Activated CD4-positive, alpha-beta T cell treated with anti-CD3 and anti-CD28 coated beads, Interleukin-2, amount 50 U/mL, for 1 hour (primary cell): ENCODE results near the gene TSPAN32.

Experiments used
- DNase-seq: peaks from one replicate; pipeline ENCODE4 v3.0.0-alpha.2; 2020

TSPAN32 gene, protein sequence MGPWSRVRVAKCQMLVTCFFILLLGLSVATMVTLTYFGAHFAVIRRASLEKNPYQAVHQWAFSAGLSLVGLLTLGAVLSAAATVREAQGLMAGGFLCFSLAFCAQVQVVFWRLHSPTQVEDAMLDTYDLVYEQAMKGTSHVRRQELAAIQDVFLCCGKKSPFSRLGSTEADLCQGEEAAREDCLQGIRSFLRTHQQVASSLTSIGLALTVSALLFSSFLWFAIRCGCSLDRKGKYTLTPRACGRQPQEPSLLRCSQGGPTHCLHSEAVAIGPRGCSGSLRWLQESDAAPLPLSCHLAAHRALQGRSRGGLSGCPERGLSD

DNA sequence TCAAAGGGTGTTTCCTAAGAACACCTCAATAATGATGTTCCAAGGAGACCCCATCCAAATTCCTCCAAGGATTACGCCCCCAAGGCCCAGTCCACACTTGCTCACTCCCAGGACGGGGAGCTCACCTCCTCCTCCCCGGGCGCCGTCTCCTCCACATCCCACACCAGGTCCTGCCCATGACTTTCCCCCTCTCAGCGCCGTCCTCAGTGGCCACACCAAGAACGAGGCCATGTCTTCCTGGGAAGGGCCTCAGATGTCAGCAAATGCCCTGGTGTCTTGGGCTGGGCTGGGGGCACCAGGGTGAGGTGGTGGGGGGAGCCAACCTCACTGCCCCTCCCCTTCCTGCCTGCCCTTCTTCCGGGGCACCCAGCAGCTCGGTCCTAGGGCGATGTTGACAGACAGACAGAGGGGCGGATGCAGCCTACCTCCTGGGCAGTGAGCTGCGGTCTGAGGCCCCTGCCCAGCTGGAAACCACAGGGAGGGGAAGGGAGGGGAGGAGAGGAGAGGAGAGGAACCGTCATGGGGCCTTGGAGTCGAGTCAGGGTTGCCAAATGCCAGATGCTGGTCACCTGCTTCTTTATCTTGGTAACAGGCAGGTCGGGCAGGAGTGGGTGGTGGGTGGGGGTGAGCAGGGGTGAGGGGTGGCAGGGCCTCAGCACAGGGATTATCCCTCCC lies at the start of gene TSPAN32, which contains the start of gene C11orf21:
Gene TSPAN32 (plus strand): TSS at position 383 of the 675 bp plus-strand sequence. CDS start 137 bp downstream, at position 520.
Gene C11orf21 (minus strand): TSS at position 288 of the 675 bp plus-strand sequence. CDS start 110 bp downstream, at position 178.
- peak; percentile 37 for DNase-seq

DNA sequence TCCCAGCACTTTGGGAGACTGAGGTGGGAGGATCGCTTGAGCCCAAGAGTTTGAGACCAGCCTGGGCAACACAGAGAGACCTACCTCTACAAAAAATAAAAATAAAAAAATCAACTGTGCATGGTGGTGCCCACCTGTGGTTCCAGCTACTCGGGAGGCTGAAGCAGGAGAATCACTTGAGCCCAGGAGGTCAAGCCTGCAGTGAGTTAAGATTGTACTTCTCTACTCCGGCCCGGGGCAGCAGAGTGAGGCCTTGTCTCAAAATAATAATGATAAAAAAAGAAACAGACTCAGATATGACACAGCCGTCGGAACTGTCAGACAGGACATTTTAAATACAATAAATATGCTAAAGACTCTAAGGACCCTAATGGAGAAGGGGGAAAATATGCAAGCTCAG lies 49.8 kb upstream of the TSPAN32 start:
- DNase-seq = no peak

DNA sequence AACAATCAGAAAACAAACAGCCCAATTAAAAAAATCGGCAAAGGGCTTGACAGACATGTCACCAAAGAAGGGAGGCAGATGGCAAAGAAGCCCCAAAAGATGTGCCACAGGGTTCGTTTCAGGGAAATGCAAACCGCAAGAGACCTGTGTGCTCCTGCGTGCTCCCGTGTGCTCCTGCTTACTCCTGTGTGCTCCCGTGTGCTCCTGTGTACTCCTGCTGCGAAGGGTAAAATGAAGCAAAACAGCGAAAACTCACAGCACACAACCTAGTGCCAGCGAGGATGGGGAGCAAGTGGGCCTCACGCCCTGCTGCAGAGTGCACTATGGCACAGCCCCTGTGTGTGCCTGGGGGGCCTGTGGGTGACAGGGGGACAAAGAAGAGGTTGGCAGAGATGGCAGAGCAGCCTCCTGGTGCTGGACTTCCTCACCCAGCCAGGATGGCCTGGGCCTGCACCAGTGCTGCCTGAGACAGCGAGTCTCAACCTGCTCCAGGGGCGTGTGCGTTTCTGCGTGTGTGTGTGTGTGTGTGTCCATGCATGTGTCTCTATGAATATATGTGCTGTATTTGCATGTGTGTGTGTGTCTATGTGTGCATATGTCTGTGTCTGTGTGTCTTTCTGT lies 45.4 kb upstream of the TSPAN32 start:
- no peak for DNase-seq

DNA sequence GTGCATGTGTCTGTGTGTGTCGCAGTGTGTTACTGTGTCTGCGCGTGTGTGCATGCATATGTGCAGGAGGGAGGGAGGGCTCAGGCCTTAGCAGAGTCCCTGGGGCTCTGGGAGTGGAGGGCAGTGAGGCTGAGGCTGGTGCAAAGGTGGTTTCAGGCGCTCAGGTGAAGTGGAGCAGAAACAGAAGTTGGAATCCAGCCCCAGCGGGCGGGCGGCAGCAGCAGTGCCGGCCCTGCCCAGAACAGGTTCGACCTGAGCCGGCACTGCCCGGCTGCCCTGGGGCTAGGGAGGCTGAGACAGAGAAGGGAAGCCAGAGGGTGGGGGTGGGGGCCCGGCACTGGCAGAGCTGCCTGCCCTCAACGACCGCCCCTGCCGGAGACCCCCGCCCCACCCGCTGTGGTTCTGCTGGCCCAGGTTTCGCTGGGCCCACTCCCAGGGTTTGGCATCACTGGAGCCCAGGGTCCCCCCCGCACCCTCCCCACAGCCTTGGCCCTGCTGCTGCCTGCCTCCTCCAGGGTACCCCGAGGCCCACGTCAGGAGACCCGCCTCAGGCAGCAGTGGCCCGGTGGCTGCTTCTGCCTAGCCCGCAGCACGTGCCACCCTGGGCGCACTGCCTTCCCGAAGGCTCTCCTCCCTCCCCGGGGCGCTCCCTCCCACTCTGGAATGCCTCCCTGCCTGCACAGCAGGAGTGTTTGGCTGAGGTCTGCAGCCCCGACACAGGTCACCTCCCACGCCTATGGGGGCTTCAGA lies 44.7 kb upstream of the TSPAN32 start:
- no peak for DNase-seq

DNA sequence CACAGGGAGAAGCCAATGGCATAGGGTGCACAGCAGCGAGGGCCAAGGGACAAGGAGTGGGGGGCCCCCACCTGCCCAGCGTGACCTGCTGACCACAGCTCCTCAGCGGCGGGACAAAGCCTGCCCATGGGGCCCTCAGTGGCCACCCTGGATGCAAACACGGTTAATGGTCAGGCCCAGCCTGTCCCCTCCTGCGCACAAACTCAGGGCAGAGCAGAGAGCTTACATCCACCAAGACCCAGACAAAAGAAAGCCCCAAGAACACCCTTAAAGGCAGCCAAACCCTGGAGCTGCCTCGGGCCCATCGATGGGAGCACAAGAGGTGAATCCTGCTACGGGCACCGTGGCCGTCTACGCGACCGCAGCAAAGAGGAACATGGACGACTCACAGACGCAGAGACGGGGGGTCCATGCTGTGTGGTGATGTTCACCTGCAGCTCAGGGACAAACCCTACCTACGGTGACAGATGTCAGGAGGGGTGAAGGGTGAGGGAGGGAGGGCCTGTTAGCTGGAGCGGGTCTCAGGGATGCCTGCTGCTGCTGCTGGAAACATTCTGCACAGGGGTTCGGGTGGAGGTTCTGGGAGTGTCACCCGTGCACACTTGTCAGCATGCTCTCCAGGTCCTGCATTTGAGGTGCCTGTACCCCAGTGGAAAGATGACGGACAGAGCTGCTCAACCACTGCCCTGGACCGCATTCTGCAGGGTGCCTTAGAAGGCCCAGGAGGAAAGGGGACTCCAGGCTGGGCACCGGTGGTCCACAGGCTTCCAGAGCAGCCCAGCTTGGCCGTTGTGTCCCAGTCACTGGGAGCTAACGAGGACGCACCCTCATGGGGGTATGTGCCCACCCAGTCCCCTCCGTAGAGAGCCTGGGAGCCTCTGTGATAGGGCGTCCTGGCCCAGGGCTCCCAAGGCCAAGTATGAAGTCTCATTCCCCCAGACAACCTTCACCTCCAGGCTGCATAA lies 43.0 kb upstream of the TSPAN32 start:
- no peak for DNase-seq

DNA sequence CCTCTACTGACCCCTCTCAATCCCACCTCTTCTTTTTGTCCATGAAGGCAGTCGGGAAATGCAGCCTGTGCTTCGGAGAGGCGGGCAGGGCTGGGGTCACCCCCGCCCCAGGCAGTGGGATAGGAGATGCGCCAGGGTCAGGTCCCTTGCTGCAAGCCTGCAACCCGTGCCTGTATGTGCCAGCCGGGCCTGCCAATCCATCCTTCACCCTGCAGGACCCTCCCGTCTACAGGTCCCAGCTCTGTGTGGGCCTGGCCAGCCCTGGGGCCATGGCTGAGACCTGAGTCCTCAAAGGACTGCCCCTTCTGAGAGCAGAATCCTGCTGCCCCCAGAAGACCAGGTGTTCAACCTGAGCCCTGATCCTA lies 42.4 kb upstream of the TSPAN32 start:
- no peak for DNase-seq

DNA sequence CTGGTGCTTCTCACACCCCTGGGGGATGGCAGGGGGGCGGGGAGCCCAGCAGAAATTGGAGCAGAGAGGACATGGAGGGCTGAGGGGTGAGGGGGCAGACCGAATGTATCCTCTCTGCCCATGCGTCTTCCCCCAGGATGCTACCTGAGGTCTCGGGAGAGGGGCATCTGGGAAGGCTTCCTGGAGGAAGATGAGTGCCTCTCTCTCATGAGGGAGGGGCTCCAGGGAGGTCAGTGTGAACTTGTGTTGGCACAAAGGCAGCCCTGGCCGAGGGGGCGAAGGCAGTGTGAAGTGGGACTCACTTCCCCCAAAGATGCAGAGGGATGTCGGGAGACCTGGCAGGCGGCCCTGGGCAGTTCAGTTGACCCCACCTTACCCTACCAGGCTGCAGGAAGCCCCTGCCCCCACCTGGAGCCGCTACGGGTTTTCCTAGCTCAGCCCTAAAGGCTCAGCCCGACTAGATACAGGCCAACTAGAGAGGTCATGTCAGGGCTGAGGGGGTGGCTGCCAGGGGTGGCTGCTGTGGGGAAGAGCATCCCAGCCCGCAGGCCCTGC lies 41.8 kb upstream of the TSPAN32 start:
- DNase-seq = no peak

DNA sequence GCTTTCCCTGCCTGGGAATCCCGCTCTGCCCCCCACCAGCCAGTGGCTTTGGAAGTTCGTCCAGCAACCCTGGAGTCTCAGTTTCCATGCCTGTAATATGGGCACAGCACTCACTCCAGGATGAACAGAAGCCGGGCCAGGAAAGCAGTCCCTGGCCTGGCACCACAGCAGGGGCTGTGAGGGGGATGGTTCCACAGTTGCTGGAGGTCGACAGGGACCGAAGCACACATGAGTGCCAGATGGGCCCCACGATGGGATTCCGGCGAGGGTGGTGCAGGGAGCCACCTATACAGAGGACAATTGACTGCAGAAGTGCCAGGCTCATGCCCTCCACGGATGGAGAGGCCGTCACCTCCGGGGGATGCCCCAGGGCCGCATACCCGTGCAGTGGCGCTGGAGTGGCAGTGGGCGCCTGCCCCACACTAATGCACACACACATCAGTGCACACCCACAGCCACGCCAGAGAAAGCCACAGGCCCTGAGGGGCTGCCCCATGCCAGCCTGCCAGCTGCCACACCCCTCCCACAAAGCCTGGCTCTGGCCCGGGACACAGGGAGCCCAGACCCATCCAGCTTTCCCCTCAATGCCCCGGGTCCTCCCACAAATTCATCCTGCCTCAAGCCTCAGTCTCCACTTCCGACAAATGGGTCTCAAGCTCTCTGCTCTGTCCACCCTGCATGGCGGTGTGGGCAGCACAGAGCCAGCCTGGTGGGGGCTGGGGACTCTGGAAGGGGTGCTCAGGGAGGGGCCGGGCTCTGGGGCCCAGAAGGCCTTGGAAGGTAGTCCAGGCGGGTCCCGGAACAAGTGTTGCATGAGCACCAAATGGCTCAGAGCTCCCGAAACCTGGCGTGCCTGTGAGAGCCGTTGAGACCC lies 41.1 kb upstream of the TSPAN32 start:
- no peak for DNase-seq

DNA sequence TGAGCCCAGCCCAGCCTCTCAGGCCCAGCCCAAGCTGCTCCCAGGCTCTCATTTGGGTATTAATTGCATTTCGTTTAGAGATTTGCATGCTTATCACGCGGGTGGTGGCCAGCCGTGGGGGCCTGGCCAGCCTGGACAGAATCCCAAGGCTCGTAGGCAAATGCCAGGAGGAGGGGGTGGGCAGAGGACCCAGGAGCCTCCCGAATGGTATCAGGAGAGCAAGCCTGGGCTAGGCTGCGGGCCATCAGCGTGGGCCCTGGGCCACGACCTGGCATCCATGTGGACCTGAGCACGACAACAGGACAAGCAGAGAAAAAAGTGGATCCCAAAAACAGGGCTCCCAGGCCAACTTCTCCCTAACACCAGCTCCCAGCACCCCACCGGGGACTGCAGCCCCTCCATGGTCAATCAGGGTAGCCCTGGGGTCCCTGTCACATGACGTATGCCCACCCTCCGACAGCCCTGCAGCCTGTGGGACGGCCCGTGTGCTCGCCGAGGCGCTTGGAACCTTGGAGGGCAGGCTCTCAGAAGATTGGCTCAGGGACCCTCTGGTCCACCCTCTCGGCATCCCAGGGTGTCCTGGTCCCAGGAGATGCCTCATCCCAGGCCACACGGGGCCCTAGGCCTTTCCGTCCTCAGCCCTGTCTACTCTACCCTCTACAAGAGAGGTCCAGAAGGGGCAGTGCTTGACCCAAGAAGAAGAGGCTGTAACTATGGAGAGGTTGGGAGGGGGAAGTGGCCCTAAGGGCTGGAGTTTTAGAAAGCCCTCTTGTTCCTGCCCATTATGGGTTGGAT lies 40.2 kb upstream of the TSPAN32 start:
- DNase-seq = no peak

DNA sequence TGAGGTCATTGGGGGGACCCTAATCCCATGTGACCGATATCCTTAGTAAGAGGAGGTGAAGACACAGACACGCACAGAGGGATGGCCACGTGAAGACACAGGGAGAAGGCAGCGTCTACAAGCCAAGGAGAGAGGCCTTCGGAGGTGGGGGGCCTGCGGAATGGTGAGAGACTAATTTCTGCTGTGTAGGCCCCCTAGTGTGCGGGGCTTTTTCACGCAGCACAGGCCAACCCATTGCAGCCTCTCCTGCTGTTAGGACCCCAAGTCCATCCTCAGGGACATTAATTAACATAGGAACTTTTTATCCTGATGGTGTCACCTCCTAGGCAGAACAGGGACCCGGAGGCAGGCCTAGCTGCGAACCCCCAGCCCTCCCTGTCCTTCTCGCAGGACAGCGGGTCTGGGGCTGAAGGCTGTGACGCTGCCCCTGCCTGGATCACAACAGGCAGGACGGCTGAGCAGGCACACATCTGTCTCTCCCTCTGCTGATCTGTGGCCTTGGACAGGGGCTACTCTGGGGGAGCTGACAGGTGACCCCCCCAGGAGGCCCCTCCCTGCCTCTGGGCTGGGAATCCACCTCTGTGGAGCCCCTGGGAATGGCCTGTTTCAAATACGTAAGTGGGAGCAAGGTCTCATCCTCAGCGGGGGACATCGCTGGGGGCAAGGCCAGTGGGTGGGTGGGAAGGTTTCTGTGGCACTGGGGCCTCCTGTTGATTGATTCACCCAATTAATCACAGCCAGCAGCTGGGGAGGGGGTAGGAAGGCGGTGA lies 39.3 kb upstream of the TSPAN32 start:
- no peak for DNase-seq

DNA sequence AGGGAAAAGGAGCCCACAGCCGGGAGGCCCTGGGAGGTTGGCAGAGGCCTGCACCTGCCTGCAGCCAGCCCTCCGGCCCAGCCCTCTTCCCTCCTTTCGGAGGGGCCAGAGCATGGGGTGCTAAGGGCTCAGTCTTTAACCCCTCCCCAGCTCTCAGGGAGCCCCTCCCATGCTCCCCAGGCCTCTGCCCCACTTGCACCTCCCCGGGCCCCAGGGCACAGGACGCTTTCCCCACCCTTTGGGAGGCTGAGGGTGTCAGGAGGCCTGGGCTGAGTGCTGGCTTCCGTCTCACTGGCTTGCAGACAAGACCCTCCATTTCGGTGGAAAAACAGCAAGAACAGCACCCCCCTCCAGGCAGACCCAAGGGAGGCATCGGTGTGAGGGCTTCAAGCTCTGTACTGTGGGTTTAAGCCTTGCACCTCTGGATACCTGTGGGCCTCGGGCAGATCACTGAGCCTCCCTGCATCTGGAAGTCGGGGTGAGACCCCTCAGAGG lies 38.7 kb upstream of the TSPAN32 start:
- DNase-seq = no peak

DNA sequence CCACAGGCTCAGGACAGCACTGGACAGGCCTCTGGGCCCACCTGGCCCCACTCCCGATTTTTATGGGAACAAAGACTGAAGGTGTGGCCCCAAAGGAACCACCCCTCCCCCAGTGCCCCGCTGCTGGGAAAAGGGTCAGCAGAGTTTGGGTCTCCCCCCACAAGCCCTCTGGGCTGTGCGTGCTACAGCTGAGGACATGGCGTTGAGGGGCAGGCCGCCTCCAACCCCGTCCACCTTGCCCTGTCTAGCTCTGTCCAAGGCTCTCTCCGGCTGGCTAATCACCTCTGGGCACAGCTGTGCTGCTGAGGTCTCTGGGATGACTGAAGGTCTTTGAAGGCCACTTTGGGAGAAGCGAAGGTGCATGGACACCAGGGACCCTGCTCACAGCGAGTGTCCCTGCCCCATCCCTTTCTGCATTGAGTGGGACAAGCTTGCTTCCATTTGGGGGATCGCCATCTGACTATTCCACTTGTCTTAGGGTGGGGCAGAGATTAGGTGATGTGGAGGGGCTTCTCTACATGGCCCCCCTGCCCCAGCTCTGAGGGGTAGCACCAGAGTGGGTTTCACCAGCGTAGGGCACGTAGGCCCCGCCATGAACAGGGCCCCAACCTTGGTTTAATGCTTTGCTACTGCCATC lies 38.0 kb upstream of the TSPAN32 start:
- no peak for DNase-seq

DNA sequence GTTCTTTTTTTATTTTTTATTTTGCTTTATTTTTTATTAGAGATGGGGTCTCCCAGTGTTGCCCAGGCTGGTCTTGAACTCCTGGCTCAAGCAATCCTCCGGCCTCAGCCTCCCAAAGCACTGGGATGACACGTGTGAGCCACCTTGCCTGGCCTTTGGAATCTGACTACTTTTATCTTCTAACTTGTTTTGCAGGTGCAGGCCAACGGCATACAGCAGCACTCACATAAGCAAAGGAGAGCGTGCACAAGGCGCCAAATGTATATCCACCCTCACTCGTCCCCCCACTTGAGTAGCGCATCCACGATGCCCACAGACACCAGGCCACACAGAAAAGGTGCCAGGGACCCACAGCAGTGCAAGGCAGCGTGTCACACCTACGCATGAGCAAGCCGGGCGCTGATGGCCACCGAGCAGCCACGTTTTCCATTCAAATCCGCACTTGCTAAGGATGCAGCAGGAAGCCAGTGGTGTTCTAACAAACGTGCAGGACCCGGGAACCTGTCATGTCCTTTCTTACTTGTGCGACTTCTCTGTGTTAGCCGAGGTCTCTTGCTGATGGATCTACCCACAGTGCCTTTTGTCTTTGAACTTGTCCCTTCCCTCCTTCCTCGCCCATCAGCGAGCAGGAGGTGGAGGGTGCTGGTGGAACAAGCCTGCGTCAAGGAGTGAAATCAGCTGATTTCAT lies 37.3 kb upstream of the TSPAN32 start:
- DNase-seq = no peak

DNA sequence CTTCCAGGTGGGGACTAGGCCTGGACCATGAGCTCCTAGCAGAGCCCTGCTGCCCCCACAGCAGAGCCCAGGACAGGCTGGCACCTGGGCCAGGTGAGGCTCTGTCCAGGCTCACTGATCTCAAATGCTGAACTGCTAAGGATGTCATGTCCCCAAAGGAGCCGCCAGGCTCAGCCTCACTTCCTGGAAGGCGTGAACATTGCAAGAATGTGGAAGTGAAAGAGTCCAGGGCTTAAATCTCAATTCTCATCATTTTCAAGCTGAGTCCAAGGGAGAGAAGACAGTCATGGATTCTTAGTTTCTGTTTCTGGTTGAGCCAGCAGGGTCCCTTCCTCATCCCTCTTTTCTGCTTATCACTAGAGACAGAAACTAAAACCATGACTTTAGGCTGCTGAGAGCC lies 36.4 kb upstream of the TSPAN32 start:
- no peak for DNase-seq

DNA sequence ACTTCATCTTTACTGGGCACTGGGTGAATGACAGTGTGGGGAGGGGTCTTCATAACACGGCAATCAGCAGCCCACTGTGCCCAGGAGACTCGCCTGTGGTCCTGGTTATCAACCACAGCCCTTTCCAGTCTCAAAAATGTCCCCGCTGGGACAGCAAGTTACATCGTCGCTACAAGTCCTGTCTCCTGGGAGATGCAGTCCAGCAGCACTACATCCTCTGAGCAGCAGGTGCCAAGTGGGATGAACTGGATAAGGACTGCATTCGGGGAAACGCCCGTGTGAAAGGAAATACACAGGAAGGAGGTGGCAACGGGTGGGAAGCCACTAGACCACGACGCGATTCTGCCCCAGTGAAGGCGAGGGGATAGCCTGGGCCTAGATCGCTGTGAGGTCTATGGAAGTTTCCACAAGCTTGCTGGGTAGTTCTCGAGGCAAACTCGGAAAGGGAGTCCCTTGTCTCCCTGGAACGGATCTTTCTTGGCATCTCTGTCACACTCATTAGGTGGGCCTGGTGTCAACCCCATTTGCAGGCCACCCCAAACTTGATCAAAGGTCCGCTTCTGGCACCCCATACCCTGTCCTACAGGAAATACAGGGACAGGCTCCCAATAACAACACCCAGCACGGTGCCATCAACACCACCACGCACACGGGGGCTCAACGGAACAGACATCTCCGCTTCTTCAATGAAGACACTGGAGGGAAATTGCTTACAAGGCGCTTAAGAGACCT lies 35.8 kb upstream of the TSPAN32 start:
- DNase-seq = no peak

DNA sequence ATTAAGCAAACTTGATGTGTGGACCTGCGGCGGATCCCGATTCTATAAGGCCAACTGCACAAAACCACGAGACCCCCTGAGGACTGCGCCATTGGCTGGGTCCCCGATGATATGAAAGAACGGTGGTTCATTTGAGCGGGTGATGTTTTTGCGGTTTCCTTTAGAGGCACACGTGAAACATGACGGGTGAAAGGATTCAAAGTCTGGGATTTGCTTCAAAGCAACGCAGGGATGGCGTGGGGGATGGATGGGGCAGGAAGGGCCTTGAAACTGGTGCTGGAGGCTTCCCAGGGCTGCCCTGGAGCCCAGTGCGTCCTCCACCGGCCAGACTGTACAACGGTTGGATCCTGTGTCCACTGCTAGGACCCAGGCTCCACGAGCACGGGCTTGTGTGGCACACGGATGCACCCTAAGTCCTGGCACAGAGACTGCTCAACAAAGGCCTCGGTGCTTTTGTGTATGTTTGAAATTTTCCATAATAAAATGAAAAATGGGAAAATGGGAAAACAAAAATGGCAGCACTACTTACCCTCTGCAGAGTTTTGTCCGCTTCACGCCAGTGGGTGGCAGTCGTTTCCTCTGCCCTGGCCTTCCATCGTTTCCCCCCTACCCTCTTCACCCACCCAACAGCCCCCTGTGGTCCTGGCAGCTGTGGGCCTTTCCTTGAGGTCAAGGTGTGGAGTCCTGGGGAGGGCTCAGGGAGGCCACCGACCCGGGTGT lies 35.1 kb upstream of the TSPAN32 start:
- DNase-seq = no peak
